Activated CD8-positive, alpha-beta memory T cell treated with anti-CD3 and anti-CD28 coated beads, Interleukin-2, amount 50 U/mL, for 48 hours (primary cell): ENCODE data around the gene ZNF692.
A peak's percentile ranks its signal among the peaks of the same experiment; 100 is the strongest.
"Not testable (repeated sequence)": the region's sequence is repeated elsewhere in the genome, so short reads cannot be mapped to it uniquely, and the experiment has no call there.

Experiments used
- DNase-seq: peaks from one replicate; pipeline ENCODE4 v3.0.0-alpha.2; 2020

The ZNF692 gene

DNA sequence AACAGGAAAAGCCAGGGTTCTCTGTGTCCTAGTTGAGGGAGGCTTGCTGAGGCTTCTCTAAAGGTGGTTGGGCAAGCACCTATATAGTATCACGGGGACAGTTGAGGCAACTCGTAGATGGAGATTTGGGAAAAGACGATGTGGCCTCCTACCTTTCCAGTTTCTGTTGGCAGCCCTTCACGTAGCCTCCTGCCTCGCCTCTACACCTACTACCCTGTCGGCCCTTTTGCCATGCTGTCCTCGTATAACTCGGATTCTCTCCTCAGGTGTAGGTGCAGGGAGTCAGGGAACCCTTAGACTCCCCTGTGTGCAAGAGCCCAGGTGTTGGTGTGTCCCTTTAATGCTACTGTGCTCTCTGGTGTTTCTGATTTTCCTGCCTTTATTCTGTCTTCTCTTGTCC, 10.3 kb downstream of the ZNF692 start:
- no peak for DNase-seq

DNA sequence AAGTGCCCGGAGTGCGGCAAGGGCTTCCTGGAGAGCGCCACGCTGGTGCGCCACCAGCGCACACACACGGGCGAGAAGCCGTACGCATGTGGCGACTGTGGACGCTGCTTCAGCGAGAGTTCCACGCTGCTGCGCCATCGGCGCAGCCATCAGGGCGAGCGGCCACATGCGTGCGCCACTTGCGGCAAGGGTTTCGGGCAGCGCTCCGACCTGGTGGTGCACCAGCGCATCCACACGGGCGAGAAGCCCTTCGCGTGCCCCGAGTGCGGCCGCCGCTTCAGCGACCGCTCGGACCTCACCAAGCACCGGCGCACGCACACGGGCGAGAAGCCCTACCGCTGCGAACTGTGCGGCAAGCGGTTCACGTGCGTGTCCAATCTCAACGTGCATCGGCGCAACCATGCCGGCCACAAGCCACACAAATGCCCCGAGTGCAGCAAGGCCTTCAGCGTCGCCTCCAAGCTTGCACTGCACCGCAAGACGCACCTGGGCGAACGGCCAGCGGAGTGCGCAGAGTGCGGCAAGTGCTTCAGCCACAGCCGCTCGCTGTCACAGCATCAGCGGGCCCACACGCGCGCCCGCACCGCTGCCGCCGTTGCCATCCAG, 10.8 kb downstream of the ZNF692 start:
- peak; percentile 50 for DNase-seq

DNA sequence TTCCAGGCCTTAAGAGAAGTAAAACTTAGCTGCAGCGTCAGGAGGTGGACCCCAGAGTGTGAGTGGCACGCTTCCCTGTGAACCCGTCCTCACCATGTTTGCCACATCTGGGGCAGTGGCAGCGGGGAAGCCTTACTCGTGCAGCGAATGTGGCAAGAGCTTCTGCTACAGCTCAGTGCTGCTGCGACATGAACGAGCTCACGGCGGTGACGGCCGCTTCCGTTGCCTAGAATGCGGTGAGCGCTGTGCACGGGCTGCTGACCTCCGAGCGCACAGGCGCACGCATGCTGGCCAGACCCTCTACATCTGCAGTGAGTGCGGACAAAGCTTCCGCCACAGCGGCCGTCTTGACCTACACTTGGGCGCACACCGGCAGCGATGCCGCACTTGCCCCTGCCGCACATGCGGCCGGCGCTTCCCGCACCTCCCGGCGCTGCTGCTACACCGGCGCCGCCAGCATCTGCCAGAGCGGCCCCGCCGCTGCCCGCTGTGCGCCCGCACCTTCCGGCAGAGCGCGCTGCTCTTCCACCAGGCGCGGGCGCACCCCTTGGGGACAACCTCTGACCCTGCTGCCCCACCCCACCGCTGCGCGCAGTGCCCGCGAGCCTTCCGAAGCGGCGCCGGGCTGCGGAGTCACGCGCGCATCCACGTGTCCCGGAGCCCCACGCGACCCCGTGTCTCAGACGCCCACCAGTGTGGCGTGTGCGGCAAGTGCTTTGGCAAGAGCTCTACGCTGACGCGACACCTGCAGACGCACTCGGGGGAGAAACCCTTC, 11.5 kb downstream of the ZNF692 start:
- DNase-seq: peak; percentile 48

DNA sequence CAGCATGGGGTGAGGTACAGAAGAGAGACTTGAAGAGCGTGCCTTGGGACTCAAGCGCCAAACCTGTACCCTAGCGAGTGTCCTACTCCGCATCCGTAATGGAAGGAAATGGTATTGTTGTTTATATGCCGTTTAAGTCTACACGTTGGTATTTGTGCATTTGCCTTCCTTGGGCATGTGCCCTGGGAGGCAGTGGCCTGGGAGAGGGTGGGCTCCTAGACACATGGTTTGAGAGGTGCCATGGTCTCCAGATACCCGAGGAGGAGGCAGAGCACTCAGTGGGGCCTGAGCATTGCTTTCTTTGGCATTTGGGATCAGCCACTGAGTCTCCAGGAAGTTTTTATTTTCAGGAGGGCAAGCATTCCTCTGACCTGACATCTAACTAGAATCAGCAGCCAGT, 14.4 kb downstream of the ZNF692 start:
- no peak for DNase-seq

DNA sequence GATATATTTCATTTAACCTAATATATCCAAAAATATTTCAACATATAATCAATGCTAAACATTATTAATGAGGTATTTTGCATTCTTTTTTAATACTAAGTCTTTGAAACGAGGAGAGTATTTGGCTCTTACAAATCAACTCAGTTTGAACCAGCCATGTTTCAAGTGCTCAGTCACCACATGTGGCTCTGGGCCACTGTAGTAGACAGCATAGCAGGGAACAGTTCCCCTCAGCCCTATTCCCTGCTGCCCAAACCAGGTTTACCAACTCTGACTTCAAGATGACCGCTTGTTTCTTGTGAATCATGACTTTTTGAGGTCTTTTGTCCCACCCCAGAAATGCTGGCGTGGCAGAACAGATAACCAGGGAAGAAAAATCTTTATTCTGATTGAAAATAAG, 15.2 kb downstream of the ZNF692 start:
- DNase-seq: no peak

DNA sequence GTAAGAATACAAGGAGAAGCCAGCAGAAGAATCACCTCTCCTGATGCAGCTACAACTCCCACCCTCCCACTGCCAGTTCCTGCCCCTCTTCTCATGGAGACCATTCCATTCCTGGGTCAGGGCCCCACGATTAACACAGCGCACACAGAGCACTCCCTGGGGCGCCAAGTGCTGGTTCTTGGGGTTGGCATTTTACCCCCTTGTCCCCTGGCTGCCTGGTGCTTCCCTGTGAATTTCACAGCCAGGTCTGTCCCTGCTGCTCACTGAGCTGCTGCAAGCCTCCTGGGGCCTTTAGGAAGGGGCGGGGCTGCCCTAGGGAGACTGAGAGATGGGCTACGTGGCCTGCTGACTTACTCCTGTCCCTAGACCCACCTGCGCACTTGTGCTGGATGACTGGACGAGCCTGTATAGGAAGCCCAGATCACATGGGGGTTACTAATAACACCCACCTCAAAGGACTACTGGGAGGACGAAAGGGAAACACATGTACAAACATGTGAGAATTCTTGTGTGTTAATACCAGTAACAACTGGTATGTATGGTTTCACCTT, 16.0 kb downstream of the ZNF692 start:
- no peak for DNase-seq

DNA sequence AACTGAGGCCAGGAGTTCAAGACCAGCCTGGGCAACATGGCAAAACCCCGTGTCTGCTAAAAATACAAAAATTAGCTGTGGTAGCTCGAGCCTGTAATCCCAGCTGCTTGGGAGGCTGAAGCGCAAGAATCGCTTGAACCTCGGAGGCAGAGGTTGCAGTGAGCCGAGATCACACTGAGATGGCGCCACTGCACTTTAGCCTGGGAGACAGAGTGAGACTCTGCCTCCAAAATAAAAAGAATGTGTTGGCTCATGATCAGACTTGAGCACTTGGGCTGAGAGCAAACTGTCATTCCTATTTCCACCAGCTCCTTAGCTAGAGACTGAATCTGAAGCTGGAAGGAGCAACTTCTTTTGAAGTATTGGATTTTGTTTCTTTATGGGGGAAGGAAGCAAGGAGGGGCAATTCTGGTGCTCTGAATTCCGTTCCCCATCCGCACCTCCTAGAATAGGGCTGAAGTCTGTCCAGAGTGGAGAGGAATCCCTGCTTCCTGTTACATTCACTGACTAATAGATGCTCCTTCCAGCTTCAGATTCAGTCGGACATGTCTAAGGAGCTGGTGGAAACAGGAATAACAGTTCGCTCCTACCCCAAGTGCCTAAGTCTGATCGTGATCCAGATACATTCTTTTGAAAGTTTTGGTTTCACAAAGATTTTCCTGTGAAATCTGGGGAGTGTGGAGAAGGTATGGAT, 17.0 kb downstream of the ZNF692 start:
- no peak for DNase-seq

DNA sequence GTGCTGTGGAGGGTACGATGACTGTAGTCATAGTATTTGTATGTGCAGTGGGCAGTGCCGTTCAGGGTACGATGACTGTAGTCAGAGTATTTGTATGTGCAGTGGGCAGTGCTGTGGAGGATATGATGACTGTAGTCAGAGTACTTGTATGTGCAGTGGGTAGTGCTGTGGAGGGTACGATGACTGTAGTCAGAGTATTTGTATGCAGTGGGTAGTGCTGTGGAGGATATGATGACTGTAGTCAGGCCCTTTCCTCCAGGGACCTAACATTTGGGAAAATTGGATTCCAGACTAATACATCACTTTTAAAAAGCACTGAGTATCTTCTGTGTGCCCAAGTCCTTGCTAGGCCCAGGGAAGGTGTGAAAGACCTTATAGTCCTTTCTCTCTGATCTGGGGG, 17.9 kb downstream of the ZNF692 start:
- DNase-seq: no peak

DNA sequence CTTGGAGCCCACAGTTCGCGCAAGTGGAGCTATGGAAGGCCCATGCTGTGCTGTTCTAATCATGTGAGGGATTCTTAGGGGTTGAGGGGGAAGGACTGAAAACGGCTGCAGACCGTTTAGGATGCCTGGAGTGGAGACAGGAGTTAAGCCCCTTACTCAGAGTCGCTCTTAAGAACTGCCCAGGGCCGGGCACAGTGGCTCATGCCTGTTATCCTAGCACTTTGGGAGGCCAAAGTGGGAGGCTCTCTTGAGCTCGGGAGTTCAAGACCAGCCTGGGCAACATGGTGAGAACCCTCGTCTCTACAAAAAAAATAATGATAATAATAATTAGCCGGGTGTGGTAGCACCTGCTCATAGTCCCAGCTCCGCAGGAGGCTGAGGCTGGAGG, 19.7 kb downstream of the ZNF692 start:
- no peak for DNase-seq

DNA sequence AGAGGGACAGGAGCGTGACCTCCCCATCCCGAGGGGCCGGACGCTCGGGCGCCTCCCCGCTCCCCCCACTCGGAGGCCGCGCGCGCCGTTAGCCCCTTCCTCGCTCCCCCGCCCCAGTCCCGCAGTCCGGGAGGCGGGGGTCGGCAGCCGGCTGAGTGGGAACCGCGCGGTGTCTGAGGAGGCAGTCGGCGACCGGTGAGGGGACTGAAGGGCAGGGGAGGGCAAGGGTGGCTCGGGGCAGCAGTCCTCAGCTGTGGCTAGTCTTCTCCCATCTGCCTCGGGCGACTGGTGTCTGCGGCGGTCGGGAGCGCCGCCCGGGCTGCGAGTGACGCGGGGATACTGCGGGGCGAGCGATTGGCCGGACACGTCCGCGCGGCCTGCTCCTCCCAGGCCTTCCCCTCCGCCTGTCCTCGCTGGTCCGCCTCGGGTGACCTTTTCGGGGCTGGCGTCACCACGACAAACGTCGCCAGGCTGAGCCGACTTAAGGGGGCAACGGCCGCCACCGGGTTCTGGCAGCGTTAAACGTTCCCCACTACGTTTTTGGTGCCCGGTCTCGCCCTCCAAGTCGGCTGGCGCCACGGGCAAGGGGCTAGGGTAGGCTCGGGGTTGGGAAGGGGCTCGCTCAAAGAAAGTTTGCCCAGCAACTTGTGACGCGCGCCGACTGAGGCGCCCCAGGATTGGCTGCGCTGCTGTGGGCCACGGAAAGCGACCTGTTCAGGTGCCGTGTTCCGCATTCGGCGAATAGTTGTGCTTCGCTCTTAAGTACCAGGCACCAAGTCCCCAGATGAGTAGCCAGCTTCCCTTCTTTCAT, 20.3 kb downstream of the ZNF692 start:
- DNase-seq: peak; percentile 92

DNA sequence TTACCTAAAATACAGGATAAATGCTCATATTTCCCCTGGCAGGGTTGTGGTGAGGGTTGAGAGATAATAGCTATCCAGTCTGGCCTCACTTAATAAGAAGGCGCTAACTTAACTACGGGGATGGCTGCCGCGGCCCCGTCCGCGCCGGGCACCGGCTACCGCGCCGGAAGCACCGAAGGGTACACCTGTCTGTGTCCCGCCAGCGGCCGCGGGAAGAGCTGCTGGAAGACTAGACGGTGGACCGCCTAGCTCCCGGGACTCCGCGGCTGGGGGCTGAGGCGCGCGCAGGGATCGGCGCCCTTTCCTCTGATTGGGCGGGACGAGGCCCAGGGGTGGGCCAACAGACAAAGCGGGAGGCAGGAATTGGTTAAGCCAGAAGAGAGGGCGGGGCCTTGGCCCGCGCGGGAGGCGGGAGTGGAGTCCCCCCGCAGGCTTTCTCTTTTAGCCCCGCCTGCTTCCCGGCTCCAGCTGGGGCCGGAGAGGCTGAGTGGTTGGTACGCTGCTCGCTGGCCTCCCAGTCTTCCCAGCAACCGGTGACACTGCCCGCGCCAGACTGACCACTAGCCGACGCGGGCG, 21.0 kb downstream of the ZNF692 start, which contains the start of gene ZNF672:
Gene ZNF672, plus strand, starts transcription at position 444 of the 576 bp plus-strand sequence. CDS start 9,051 bp downstream, outside the sequence.
- peak; percentile 94 for DNase-seq

DNA sequence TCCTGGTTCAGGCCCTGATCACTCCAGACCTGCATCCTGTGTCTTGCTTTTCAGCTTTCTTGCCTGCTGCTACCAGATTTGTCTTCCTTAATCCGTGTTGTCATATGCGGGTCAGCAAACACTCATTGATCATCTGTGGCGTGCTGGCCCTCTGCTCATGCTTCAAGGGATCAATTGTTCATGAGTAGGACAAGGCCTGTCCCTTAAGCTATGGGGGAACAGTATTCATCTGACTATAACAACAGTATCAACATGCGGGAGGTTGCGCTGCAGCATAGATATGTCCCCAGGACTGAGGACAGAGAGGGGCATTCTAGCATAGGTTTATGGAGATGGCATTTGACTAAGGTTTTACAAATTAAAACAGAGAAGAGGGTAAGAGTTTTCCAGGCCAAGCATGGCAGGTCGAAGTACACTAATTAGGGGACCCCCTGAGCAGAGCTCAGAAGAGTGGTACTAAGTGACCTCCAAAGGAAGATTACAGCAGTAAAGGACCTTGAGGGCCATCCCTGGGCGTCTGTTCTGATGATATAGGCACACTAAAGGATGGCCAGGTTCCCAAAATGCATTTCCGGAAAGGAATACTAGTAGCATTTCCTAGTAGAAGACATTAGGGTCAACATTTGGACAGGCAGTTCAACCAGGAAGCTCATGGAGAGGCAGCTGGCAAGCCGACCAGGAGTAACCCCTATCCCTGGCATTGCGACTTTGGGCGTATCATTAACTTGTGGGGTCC, 21.7 kb downstream of the ZNF692 start:
- DNase-seq: no peak

DNA sequence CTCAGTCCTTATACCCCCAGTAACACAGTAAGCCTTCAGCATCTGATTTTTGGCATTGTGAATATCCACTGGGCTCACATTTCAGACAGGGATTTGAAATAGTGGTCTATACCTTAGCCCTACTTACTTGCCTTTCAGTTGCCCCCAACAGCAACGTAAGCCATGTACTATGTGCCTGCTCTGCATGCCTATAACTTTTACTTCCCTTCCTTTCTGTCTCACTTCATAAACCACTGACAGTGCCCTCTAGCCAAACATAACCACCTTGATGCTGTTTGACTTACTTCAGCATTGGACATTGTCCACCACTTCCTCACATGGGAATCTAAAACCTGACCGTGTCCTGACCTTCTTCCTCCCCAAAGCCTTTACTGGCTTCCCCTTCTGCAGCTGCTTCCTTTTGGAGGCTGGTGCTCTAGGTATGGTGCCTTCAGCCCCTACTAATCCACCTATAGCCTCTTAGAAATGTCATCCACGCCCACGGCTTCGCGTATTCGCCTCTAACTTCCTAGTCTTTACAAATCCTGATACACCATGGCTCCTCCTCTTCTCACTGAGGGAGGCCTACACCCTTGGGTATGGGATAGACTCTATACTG, 24.4 kb downstream of the ZNF692 start:
- DNase-seq: no peak

DNA sequence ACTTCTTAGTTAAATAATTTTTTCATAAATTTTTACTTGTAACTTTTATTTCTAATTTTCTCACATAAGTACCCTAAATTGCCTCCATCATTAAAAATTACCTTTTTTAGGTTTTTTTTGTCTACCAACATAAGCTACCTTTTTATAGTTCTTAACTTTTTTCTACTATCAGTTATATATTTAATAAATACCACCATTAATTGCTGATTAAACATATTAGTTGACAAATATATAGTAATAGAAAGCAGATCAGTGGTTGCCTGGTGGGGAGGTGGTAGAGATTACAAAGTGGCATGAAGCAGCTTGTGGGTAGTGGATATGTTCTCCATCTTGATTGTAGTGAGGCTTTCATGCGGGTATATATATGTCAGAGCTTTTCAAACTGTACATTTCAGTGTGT, 27.0 kb downstream of the ZNF692 start:
- DNase-seq: no peak

DNA sequence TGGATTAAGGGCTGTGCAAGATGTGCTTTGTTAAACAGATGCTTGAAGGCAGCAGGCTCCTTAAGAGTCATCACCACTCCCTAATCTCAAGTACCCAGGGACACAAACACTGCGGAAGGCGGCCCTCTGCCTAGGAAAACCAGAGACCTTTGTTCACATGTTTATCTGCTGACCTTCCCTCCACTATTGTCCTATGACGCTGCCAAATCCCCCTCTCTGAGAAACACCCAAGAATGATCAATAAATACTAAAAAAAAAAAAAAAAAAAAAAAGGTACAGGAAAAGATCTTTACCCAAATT, 28.2 kb downstream of the ZNF692 start:
- not testable (repeated sequence) for DNase-seq

DNA sequence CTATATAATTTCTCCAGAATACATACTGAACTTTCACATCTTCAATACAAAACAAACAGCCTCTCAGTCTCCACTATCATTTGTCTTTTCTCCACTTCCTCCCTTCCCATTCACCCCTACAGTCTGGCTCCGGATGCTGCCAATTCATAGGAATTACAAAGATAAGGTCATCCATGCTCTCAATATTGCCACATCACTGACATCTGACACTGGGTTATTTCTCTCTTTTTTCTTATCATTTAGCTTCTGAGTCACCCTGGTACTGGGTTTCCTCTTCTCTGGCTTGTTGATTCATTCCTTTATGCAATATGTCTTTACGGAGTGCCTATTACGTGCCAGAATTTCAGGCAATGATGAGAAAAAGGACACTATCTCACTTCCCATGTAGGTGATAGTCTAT, 30.0 kb downstream of the ZNF692 start:
- no peak for DNase-seq

DNA sequence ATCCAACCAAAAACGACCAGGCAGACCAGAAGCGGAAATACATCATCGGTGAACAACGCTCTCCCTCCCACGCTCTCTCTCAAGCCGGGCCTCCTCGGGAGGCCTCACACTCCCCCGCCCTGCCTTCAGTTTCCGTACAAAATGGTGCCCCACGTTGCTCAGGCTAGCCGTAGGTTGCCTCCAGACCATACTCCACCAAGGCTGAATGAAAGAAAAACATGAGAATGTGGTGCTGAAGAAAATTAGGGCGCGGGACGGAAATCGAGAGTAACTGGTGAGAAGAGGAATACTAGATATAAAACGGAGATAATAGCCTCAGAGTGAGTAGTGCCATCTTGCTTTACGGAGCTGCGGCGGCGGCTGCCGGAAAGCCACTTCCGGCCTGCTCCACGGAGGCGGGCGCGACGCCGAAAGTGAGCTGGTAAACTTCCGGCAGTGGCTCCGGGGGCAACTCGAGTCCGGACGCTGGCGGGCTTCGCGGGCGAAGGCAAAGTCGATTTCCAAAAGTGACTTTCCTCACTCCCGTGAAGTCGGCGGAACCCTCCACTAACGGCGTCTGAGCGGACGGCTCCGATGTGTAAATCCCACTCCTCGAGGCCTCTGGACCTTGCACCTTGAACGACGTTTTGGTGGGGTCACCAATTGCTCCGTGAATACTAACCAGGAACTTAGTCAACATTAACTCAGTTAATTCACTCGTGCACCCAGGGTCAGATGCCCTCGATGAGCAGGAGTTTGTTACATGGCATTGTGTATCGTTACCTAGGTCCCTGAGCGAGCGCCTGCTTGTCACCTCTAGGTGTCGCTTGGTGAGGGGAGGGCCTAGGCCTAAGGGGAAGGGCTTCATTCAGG, 32.8 kb downstream of the ZNF692 start, which contains the start of gene SH3BP5L:
Gene SH3BP5L, minus strand, starts transcription at position 7 of the 852 bp plus-strand sequence. CDS start 980 bp downstream, outside the sequence.
- DNase-seq: peak; percentile 92

DNA sequence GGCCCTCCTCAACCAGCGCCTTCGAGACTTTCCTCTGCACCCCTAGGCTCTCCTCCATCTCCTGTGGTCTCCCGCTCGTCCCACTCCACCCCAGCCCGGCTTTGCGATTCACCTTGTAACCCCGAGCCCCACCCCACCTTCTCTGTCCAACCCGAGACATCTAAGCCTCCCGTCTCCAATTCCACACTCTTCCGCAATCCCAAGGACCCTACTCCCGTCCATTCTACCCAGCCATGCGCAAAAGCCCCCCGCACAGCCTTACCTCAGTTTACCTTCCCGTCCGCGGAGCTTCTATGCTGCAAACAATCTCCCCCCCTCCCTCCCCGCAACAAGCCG, 33.3 kb downstream of the ZNF692 start:
- no peak for DNase-seq

DNA sequence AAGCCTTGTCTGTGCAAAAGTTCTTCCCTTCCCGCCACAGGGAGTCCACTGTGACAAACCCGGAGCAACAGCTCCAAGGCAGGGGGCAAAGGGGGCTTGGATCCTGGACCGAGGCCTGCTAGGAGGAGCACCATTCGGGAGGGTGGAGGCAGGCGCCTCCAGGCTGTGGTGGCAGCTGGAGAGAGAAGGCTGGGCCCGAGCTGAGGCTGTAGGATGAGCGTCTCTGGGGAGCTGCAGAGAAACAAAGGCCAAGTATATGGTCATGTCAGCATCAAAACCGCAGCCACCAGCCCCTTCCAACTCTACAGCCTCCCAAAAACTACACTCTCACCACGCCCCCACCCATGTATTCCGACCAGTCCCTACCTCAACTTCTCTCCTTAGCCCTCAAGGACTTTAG, 33.7 kb downstream of the ZNF692 start:
- DNase-seq: no peak

DNA sequence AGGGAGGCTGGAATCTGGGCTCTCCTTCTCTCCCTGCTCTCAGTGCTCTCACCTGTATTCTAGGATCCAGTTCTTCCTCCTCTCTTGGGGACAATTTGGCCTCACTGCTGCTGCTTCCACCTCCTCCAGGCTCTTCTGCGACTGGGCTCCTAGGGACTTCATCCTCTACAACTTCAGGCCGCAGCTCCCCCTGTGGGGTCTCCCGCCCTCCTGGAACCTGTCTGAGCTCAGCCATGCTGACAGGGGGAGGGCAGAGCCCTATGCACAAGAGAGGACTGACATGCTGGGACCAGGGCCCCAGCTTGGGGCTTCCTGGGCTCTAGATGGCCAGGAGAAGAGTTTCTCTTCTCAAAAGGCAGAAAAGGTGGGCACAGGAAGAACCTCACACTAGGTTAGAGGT, 34.2 kb downstream of the ZNF692 start:
- no peak for DNase-seq

DNA sequence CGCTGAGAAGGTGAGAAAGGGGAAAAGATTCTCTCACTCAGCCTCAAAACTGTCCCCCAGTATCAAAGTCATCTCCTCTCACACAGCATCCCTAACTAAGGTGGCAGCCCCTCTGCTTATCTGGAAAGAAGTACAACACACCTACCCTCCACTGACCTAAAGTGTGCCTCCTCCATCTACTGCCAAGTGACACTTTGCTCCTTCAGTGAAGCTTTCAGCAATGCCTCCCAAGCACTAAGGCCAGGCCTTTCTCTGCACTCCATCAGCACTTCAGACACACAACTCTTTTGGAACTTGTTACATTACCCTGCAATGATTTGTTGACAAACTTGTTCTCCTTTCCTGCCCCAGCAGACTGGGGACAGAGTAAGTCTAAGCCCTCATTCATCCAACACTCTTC, 34.6 kb downstream of the ZNF692 start:
- DNase-seq: peak; percentile 35
